ENCODE results near the gene ITGAD.

DNA sequence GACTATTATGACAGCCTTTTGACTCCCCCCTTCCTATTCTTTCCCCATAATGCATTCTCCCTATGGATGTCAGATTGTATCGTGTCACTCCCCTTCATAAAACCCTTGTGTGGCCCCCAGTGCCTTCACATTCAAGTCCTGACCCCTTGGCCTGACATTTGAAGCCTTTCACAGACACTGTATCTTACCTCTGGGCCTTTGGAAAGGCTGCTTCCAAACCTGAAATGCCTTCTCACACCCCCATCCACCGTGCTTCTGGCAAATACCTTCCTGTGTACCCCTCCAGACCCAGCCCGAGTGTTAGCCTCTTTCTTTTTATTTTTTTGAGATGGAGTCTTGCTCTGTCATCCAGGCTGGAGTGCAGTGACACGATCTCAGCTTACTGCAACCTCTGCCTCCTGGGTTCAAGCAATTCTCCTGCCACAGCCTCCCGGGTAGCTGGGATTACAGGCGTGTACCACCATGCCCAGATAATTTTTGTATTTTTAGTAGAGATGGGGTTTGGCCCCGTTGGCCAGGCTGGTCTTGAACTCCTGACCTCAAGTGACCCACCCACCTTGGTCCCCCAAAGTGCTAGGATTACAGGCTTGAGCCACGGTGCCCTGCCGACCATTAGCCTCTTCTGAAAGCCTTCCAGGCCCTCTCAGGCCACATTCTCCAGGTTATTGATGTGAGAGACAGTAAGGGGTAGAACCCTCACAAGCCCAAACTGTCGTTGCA lies 68.2 kb downstream of the ITGAD start:
- TF ChIP-seq GATA2 (IDR thresholded peaks at IDR 0.05; ENCODE audit: low read depth, low read length): no peak
- TF ChIP-seq GATA3 (IDR thresholded peaks at IDR 0.05; ENCODE audit: low read depth, low read length): no peak

Data from SH-SY5Y (cell line).